Smooth muscle cell of the coronary artery (primary cell): ENCODE results near the gene FIGN. TPM values are rescaled to one million over a fixed set of nuclear protein-coding genes. Genes with fewer than 3 reads are reported as not detected.

Experiments
- total RNA-seq: library from RNA; depleted of rRNA; stranded (reverse); fragments of >200 nt; gene quantifications from 2 replicates; pipeline ENCODE4 v1.2.3, GENCODE V29; 2014; ENCODE audit warnings: low replicate concordance

Gene FIGN, protein sequence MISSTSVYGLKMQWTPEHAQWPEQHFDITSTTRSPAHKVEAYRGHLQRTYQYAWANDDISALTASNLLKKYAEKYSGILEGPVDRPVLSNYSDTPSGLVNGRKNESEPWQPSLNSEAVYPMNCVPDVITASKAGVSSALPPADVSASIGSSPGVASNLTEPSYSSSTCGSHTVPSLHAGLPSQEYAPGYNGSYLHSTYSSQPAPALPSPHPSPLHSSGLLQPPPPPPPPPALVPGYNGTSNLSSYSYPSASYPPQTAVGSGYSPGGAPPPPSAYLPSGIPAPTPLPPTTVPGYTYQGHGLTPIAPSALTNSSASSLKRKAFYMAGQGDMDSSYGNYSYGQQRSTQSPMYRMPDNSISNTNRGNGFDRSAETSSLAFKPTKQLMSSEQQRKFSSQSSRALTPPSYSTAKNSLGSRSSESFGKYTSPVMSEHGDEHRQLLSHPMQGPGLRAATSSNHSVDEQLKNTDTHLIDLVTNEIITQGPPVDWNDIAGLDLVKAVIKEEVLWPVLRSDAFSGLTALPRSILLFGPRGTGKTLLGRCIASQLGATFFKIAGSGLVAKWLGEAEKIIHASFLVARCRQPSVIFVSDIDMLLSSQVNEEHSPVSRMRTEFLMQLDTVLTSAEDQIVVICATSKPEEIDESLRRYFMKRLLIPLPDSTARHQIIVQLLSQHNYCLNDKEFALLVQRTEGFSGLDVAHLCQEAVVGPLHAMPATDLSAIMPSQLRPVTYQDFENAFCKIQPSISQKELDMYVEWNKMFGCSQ
- total RNA-seq: 0.53 and 5.6 TPM in 2 replicates

DNA sequence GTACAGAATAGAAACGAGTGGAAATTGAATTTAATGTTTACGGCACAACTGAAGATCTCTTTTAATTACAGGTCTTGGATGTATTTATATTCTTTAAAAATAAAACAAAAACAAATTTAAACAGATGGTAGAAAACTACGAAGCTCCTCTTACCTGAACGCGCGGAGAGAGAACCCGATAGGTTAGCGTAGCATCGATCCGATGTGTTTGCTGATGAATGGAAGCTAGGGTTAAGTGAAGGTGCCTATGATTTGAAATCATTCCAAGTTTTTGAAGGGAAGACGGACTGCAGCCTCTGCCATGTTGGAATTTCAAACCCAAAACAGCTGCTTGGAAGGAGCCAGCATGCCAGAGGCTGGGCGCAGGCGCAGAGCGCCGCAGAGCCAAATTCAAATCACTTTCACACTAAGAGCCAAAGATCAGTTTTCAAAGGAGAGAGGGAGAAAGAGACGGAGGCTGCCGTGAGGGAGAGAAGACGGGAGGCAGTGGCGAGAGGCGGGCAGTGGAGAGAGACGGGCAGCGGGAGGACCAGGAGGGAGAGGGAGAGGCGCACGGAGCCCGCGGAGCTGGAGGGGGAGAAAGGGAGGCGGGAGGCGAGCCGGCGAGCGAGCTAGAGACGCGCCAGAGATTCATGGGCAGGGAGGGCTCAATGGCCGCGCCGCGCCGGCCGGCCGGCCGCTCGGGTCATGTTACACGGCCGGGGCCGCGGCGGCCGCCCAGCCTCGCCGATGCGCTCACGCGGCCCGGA is at the start of gene FIGN:
TSS of gene FIGN (minus strand) at position 324 of the 748 bp plus-strand sequence. CDS start 1,081 bp downstream, outside the sequence.

